Activated naive CD8-positive, alpha-beta T cell treated with anti-CD3 and anti-CD28 coated beads, Interleukin-2, amount 50 U/mL, for 24 hours (primary cell): ENCODE results near the gene MICAL2.
A peak's percentile ranks its signal among the peaks of the same experiment; 100 is the strongest.

Source experiments
- ATAC-seq: fragments of 150-1000 bp; cut with Tn5 transposase; one replicate; pipeline ENCODE4 v1.10.0; 2021
- DNase-seq: peaks from one replicate; pipeline ENCODE4 v3.0.0; 2021
- H3K27ac Mint-ChIP-seq: one replicate; pipeline ENCODE4 v1.8.0; 2021; ENCODE audit warnings: mild to moderate bottlenecking, mixed read lengths
- H3K27me3 Mint-ChIP-seq: one replicate; pipeline ENCODE4 v1.8.0; 2021; ENCODE audit warnings: mixed read lengths
- H3K36me3 Mint-ChIP-seq: one replicate; pipeline ENCODE4 v1.8.0; 2021; ENCODE audit warnings: low read depth, mixed read lengths
- H3K4me1 Mint-ChIP-seq: one replicate; pipeline ENCODE4 v1.8.0; 2021; ENCODE audit warnings: mixed read lengths
- H3K4me3 Mint-ChIP-seq: one replicate; pipeline ENCODE4 v1.8.0; 2021; ENCODE audit warnings: mild to moderate bottlenecking, moderate library complexity, mixed read lengths
- H3K9me3 Mint-ChIP-seq: one replicate; pipeline ENCODE4 v1.8.0; 2021; ENCODE audit warnings: mixed read lengths

Gene MICAL2

GRCh38 chr11:12232160-12232559 lies 121.8 kb downstream of the MICAL2 start:
- DNase-seq (no peak), ATAC-seq (no peak)
- no peak overlapping the region for H3K4me3 Mint-ChIP-seq
- H3K36me3 Mint-ChIP-seq: peaks cover 81% of the 10 kb centered on the region
- no peaks in the 10 kb centered on the region for H3K27me3 Mint-ChIP-seq
- no peak overlapping the region for H3K27ac Mint-ChIP-seq
- peaks cover 39% of the 10 kb centered on the region for H3K4me1 Mint-ChIP-seq
- no peaks in the 10 kb centered on the region for H3K9me3 Mint-ChIP-seq

GRCh38 chr11:12232817-12233601 lies 122.6 kb downstream of the MICAL2 start:
- ATAC-seq (no peak), DNase-seq (no peak)
- peaks cover 40% of the 10 kb centered on the region for H3K4me1 Mint-ChIP-seq
- H3K9me3 Mint-ChIP-seq: no peaks in the 10 kb centered on the region
- H3K27me3 Mint-ChIP-seq: no peaks in the 10 kb centered on the region
- no peak overlapping the region for H3K27ac Mint-ChIP-seq
- no peak overlapping the region for H3K4me3 Mint-ChIP-seq
- H3K36me3 Mint-ChIP-seq: peaks cover 74% of the 10 kb centered on the region

DNA sequence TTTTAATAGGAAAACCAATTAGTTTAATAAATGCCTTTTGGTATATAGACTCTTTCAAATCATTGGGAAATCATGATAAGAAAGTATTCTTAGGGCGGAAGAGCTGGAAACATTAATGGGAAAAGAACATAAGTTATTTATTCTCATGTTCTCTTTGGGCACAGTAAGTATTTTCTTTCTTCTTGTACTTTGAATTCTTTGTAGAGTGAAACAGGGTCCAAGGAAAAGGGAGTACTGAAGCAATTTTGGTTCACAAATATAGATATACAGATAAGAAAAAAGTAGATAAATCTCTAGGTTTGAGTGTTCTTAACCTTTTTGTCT lies 123.2 kb downstream of the MICAL2 start:
- Mint-ChIP-seq H3K27me3 (no peaks in the 10 kb centered on the region), H3K4me3 (no peak overlapping the region), H3K4me1 (peaks cover 40% of the 10 kb centered on the region), H3K9me3 (no peaks in the 10 kb centered on the region), H3K27ac (no peak overlapping the region), H3K36me3 (peaks cover 69% of the 10 kb centered on the region)
- ATAC-seq (no peak), DNase-seq (no peak)

GRCh38 chr11:12234221-12234620 lies 123.8 kb downstream of the MICAL2 start:
- H3K27ac Mint-ChIP-seq: peak overlapping the region; percentile 89
- peaks cover 67% of the 10 kb centered on the region for H3K36me3 Mint-ChIP-seq
- DNase-seq: no peak
- H3K4me3 Mint-ChIP-seq: no peak overlapping the region
- H3K4me1 Mint-ChIP-seq: peaks cover 40% of the 10 kb centered on the region
- no peaks in the 10 kb centered on the region for H3K27me3 Mint-ChIP-seq
- ATAC-seq: no peak
- H3K9me3 Mint-ChIP-seq: no peaks in the 10 kb centered on the region

GRCh38 chr11:12235080-12235479 lies 124.7 kb downstream of the MICAL2 start:
- Mint-ChIP-seq H3K27ac (peak overlapping the region; percentile 89), H3K36me3 (peaks cover 66% of the 10 kb centered on the region), H3K4me1 (peaks cover 40% of the 10 kb centered on the region), H3K9me3 (no peaks in the 10 kb centered on the region), H3K4me3 (no peak overlapping the region), H3K27me3 (no peaks in the 10 kb centered on the region)
- DNase-seq: no peak
- no peak for ATAC-seq

DNA sequence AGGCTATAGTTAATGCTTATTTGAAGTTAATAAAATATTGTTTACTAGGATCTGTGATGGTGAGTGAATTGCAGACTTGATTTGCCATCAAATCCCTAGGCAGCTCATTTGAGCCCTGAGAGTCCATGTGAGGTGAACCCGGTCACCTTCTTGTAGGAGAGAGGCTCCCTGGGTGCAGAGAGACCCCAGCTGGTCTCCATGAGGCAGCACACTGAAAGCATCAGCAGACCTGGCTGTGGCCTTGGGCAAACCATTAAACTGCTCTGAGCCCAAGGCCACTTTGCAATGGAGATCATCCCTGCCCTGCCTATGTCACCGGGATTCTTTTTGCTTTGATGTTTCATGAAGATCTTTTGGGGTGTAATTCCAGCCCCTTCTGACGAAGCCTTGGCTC lies 125.2 kb downstream of the MICAL2 start:
- H3K27ac Mint-ChIP-seq: peak overlapping the region; percentile 89
- DNase-seq (no peak), ATAC-seq (peak; percentile 37)
- H3K9me3 Mint-ChIP-seq: no peaks in the 10 kb centered on the region
- H3K27me3 Mint-ChIP-seq: no peaks in the 10 kb centered on the region
- peaks cover 64% of the 10 kb centered on the region for H3K36me3 Mint-ChIP-seq
- peak overlapping the region; percentile 50 for H3K4me3 Mint-ChIP-seq
- peaks cover 40% of the 10 kb centered on the region for H3K4me1 Mint-ChIP-seq

DNA sequence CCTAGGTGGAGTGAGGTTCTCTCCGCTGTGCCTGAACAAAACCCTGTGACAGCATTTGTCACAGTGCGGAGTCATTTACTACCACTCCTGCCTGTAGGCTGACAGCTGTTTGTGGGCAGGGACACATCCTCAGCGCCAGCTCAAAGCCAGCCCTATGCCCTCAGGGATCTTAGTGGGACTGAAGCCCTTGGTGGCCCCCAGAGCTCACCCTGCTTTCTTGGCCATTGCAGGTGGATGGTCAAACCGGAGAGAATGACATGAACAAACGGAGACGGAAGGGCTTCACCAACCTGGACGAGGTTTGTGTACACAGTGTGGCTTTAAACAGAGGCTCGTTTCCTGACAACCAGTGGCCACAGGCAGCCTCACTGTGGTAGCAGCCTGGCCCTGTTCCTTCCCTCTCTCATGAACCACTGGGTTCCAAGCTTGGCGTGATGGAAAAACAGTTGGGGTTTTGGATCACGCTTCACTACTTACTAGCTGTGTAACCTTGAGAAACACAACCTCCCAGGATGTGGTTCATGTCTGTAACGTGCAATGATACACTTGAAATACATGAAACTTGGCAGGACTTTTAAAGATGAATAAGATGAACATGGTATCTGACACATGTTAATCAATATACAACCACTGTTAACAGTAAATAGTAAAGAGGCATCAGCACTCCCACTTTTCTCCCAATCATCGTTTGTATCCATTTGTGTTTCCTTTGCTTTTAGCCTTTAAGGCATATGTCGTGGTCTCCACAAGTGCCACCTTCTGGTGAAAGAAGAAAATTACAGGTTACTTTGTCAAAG lies 125.8 kb downstream of the MICAL2 start:
- ATAC-seq (peak; percentile 82), DNase-seq (peak; percentile 56)
- Mint-ChIP-seq H3K4me1 (peaks cover 40% of the 10 kb centered on the region), H3K4me3 (peak overlapping the region; percentile 50), H3K27me3 (no peaks in the 10 kb centered on the region), H3K36me3 (peaks cover 62% of the 10 kb centered on the region), H3K27ac (peak overlapping the region; percentile 89), H3K9me3 (no peaks in the 10 kb centered on the region)

DNA sequence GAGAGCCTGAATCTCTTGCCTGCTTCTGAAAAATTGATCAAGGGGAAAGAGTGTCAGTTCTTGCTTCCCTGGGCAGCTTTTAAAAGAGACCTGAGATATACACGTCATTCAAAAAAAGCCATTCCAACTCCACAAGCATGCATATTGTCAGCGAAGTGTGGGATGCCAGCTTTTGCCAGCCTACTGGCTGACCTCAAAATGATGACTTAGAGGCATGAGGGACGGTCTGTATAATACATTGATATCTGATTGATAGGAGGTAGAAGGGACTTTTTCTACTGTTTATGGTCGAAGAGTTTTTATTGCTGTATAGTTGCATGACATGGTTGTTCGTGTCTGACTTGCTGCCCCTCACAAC lies 126.3 kb downstream of the MICAL2 start:
- no peaks in the 10 kb centered on the region for H3K27me3 Mint-ChIP-seq
- ATAC-seq (no peak), DNase-seq (no peak)
- H3K36me3 Mint-ChIP-seq: peaks cover 56% of the 10 kb centered on the region
- H3K9me3 Mint-ChIP-seq: no peaks in the 10 kb centered on the region
- peak overlapping the region; percentile 89 for H3K27ac Mint-ChIP-seq
- peak overlapping the region; percentile 50 for H3K4me3 Mint-ChIP-seq
- peaks cover 44% of the 10 kb centered on the region for H3K4me1 Mint-ChIP-seq

DNA sequence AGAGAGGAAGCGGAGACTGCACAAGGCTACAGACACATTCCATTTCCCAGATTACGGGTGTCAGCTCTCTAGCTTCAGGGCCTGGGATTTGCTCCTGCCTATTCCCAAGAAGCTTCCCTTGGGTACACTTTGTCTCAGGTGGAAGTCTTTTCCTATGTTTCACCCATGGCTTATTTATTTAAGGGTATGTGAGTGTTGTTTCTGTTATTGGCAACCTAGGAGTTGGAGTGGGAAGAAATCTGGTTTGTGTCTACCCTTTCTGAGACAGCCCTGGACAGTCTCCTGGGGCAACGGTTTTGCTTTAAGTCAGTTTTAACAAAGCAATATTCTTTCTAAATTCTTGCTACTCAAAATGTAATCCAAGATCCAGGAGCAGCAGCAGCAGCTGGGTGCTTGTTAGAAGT lies 127.0 kb downstream of the MICAL2 start:
- peaks cover 46% of the 10 kb centered on the region for H3K4me1 Mint-ChIP-seq
- peaks cover 52% of the 10 kb centered on the region for H3K36me3 Mint-ChIP-seq
- DNase-seq (no peak), ATAC-seq (no peak)
- no peak overlapping the region for H3K27ac Mint-ChIP-seq
- no peaks in the 10 kb centered on the region for H3K27me3 Mint-ChIP-seq
- H3K4me3 Mint-ChIP-seq: no peak overlapping the region
- no peaks in the 10 kb centered on the region for H3K9me3 Mint-ChIP-seq

- H3K27ac Mint-ChIP-seq: no peak overlapping the region
- H3K9me3 Mint-ChIP-seq: no peaks in the 10 kb centered on the region
- no peak for ATAC-seq
- H3K4me1 Mint-ChIP-seq: peaks cover 50% of the 10 kb centered on the region
- DNase-seq: no peak
- peaks cover 48% of the 10 kb centered on the region for H3K36me3 Mint-ChIP-seq
- H3K4me3 Mint-ChIP-seq: no peak overlapping the region
- H3K27me3 Mint-ChIP-seq: no peaks in the 10 kb centered on the region
Observed at GRCh38 chr11:12238420-12238819, 128.0 kb downstream of the MICAL2 start.

- H3K4me3 Mint-ChIP-seq: no peak overlapping the region
- H3K27me3 Mint-ChIP-seq: no peaks in the 10 kb centered on the region
- no peak overlapping the region for H3K27ac Mint-ChIP-seq
- H3K9me3 Mint-ChIP-seq: no peaks in the 10 kb centered on the region
- peaks cover 40% of the 10 kb centered on the region for H3K36me3 Mint-ChIP-seq
- ATAC-seq (no peak), DNase-seq (no peak)
- peaks cover 49% of the 10 kb centered on the region for H3K4me1 Mint-ChIP-seq
Observed at GRCh38 chr11:12239396-12239795, 129.0 kb downstream of the MICAL2 start.

DNA sequence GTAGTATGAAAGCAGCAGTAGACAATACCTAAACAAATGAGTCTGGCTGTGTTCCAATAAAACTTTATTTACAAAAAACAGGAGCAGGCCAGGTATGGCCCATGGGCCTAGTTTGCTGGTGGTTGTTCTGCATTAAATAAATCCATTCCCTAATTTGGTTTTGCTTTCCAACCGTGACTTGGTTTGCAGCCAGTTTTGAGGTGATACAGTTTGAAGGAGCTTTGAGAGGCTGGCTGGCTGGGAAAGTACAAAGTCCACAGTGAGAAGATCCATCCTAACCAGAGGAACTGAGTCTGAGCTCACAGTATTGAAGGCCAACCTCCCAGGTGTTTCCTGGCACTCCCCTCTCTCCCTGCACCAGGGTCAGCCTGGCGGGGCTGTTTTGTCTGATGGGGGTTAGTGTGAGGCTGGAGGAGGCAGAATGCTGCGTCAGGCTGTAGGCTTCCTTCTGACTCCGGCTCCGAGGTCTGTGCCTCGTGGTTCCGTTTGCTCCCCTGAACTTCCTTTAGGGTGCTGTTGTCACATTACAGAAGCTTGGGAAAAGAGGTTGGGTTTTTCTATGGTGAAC lies 129.5 kb downstream of the MICAL2 start:
- DNase-seq (no peak), ATAC-seq (no peak)
- H3K27me3 Mint-ChIP-seq: no peaks in the 10 kb centered on the region
- no peak overlapping the region for H3K27ac Mint-ChIP-seq
- peaks cover 44% of the 10 kb centered on the region for H3K4me1 Mint-ChIP-seq
- H3K9me3 Mint-ChIP-seq: no peaks in the 10 kb centered on the region
- H3K36me3 Mint-ChIP-seq: peaks cover 38% of the 10 kb centered on the region
- H3K4me3 Mint-ChIP-seq: no peak overlapping the region

- no peaks in the 10 kb centered on the region for H3K27me3 Mint-ChIP-seq
- H3K4me3 Mint-ChIP-seq: no peak overlapping the region
- ATAC-seq: no peak
- no peak for DNase-seq
- H3K27ac Mint-ChIP-seq: no peak overlapping the region
- H3K36me3 Mint-ChIP-seq: peaks cover 31% of the 10 kb centered on the region
- H3K4me1 Mint-ChIP-seq: peaks cover 36% of the 10 kb centered on the region
- no peaks in the 10 kb centered on the region for H3K9me3 Mint-ChIP-seq
Observed at GRCh38 chr11:12240677-12241076, 130.3 kb downstream of the MICAL2 start.

- Mint-ChIP-seq H3K9me3 (no peaks in the 10 kb centered on the region), H3K4me1 (peaks cover 29% of the 10 kb centered on the region), H3K27me3 (no peaks in the 10 kb centered on the region), H3K4me3 (no peak overlapping the region), H3K27ac (peak overlapping the region; percentile 61), H3K36me3 (peaks cover 28% of the 10 kb centered on the region)
- ATAC-seq (no peak), DNase-seq (no peak)
Observed at GRCh38 chr11:12241401-12241800, 131.0 kb downstream of the MICAL2 start.
